K562 (cell line): ENCODE data around the gene GADD45G. TPM values are rescaled to one million over a fixed set of nuclear protein-coding genes. Genes with fewer than 3 reads are reported as not detected.

Source experiments
- ATAC-seq: fragments of 200-7000 bp; cut with Tn5 transposase; 3 replicates; pipeline ENCODE4 v1.9.1; 2020; ENCODE audit warnings: moderate library complexity
- BruUV-seq: library from RNA; stranded (reverse); fragments of 400-500 nt; replicated peaks from 2 replicates; lab custom pipeline; 2021; lab: Mats Ljungman, UMichigan
- CTCF ChIA-PET: fragments of 300-600 bp; formaldehyde crosslinking; extraction: SDS; loops from one replicate; lab custom pipeline; 2021; ENCODE audit warnings: low intra/inter-chr PET ratio; lab: Yijun Ruan, JAX
- POLR2A ChIA-PET: fragments of 300-600, 350-650 bp; sonication (Branson Sonifier 250); formaldehyde crosslinking; extraction: SDS; loops from one replicate; lab custom pipeline; 2021; ENCODE audit warnings: antibody characterized with exemption, inconsistent platforms; lab: Yijun Ruan, JAX
- DNase-seq, 4 experiments: peaks; one replicate each; pipeline versions ENCODE4 v3.0.0 to v3.0.0-alpha.2; 2011 to 2018; ENCODE audit warnings: low spot score in 3 of 4, mixed read lengths in 3 of 4; ENCODE audit errors: extremely low read depth in 1 of 4
- FAIRE-seq: peaks from 2 replicates; lab custom pipeline; 2011; peaks lifted over from hg19 to GRCh38; lab: Jason Lieb, UNC
- H2AFZ ChIP-seq: 2 replicates; pipeline ENCODE4 v1.6.0; 2011; ENCODE audit warnings: low read depth, low read length, control low read depth, inconsistent platforms
- H3K27ac ChIP-seq: fragments of 200-600 bp; 3 replicates; pipeline ENCODE4 v1.8.0; 2011; ENCODE audit warnings: low read depth, mild to moderate bottlenecking, control low read depth, inconsistent platforms, low read length, moderate library complexity, mixed read lengths; ENCODE audit errors: extremely low read depth
- H3K27me3 ChIP-seq, 2 experiments: fragments of 300-600 bp in 1 of 2; 2 replicates in 1 of 2; 3 replicates in 1 of 2; pipeline versions ENCODE4 v1.6.0 to v1.8.0; 2011; ENCODE audit warnings: inconsistent platforms in 2 of 2, low read length in 2 of 2, mild to moderate bottlenecking in 1 of 2, mixed read lengths in 1 of 2, moderate library complexity in 1 of 2; ENCODE audit not compliant: control insufficient read depth in 2 of 2, insufficient read depth in 2 of 2
- H3K36me3 ChIP-seq: fragments of 300-600 bp; 3 replicates; pipeline ENCODE4 v1.8.0; 2011; ENCODE audit warnings: mild to moderate bottlenecking, low read length, inconsistent platforms; ENCODE audit not compliant: control insufficient read depth, insufficient read depth
- H3K4me1 ChIP-seq, 2 experiments: fragments of 200-600 bp in 1 of 2; replicated peaks in 1 of 2; 2 replicates in 1 of 2; 3 replicates in 1 of 2; pipeline versions ENCODE4 v1.5.1 to v1.8.0; 2011; ENCODE audit warnings: inconsistent platforms in 2 of 2, low read length in 2 of 2, mild to moderate bottlenecking in 1 of 2, mixed read lengths in 1 of 2, moderate library complexity in 1 of 2; ENCODE audit not compliant: control insufficient read depth in 2 of 2, insufficient read depth in 2 of 2
- H3K4me2 ChIP-seq: 2 replicates; pipeline ENCODE4 v1.6.1; 2011; ENCODE audit warnings: low read length, control low read depth, inconsistent platforms, mixed read lengths; ENCODE audit not compliant: insufficient read depth
- H3K4me3 ChIP-seq: fragments of 200-600 bp; sonication (generic), shearing (Covaris generic); 2 replicates; pipeline ENCODE4 v1.5.1; 2016; ENCODE audit warnings: control low read depth, inconsistent platforms
- H3K79me2 ChIP-seq: fragments of 200-600 bp; 3 replicates; pipeline ENCODE4 v1.8.0; 2011; ENCODE audit warnings: low read length, inconsistent platforms; ENCODE audit not compliant: control insufficient read depth, insufficient read depth
- H3K9ac ChIP-seq, 2 experiments: 2 replicates each; pipeline versions ENCODE4 v1.6.0 to v1.6.1; 2011; ENCODE audit warnings: low read depth in 2 of 2, low read length in 2 of 2, control low read depth in 1 of 2, inconsistent platforms in 1 of 2, mild to moderate bottlenecking in 1 of 2, mixed read lengths in 1 of 2; ENCODE audit not compliant: insufficient read depth in 1 of 2
- H3K9me1 ChIP-seq: one replicate; pipeline ENCODE4 v1.6.0; 2011; ENCODE audit warnings: inconsistent platforms, mild to moderate bottlenecking, low read length, moderate library complexity; ENCODE audit not compliant: control insufficient read depth, insufficient read depth
- H3K9me3 ChIP-seq: replicated peaks from 2 replicates; pipeline ENCODE4 v1.5.1; 2011; ENCODE audit warnings: low read depth, low read length, inconsistent platforms; ENCODE audit not compliant: control insufficient read depth, insufficient read depth
- H4K20me1 ChIP-seq: replicated peaks from 2 replicates; pipeline ENCODE4 v1.6.1; 2011; ENCODE audit warnings: low read length, inconsistent platforms, mixed read lengths; ENCODE audit not compliant: control insufficient read depth, insufficient read depth
- ARID2 ChIP-seq: fragments of 450-650 bp; IDR thresholded peaks from 2 replicates; pipeline ENCODE4 v1.6.1; 2017; ENCODE audit warnings: antibody characterized with exemption, mild to moderate bottlenecking
- BDP1 ChIP-seq: IDR thresholded peaks from 3 replicates; pipeline ENCODE4 v1.6.1; 2011; ENCODE audit not compliant: insufficient read length, insufficient read depth
- CHD1 ChIP-seq: fragments of 200-600 bp; sonication (generic); IDR thresholded peaks from one replicate; pipeline ENCODE4 v1.6.1; 2012; ENCODE audit warnings: mild to moderate bottlenecking, moderate library complexity, low read length, inconsistent platforms
- FOS ChIP-seq: IDR thresholded peaks from 3 replicates; pipeline ENCODE4 v1.6.1; 2011; ENCODE audit not compliant: insufficient read length; ENCODE audit errors: extremely low read depth
- FOXK1 ChIP-seq: sonication (generic); formaldehyde crosslinking; IDR thresholded peaks from 2 replicates; pipeline ENCODE4 v1.8.0; 2022; ENCODE audit warnings: missing genetic modification reagents, mild to moderate bottlenecking, borderline replicate concordance
- NFRKB ChIP-seq: fragments of 450-650 bp; IDR thresholded peaks from 2 replicates; pipeline ENCODE4 v1.6.1; 2016; ENCODE audit warnings: low read depth
- PCBP1 ChIP-seq: fragments of 200-400 bp; formaldehyde crosslinking; IDR thresholded peaks from 2 replicates; pipeline ENCODE4 v1.6.1; 2018; ENCODE audit warnings: mild to moderate bottlenecking, low read depth, low read length; ENCODE audit not compliant: poor library complexity, severe bottlenecking
- ZC3H11A ChIP-seq: IDR thresholded peaks from 2 replicates; pipeline ENCODE4 v1.6.1; 2012; ENCODE audit warnings: low read depth, low read length, improper control_type of control experiment
- ZNF24 ChIP-seq: fragments of 450-650 bp; IDR thresholded peaks from 2 replicates; pipeline ENCODE4 v1.6.1; 2016
- ZNF431 ChIP-seq: sonication (generic); formaldehyde crosslinking; IDR thresholded peaks from 2 replicates; pipeline ENCODE4 v1.8.0; 2022; ENCODE audit warnings: mild to moderate bottlenecking, missing genetic modification reagents
- WGBS: fragments of 100-300 bp; shearing (Covaris generic); methylation state at CpG from one replicate; pipeline ENCODE4 v1.1.6; 2016; ENCODE audit warnings: low coverage, mixed read lengths; ENCODE audit not compliant: insufficient coverage; ENCODE audit errors: missing lambda C conversion rate; 5-methylcytosine and 5-hydroxymethylcytosine counted together
- in situ Hi-C: fragments of 300-500 bp; cut with MboI; formaldehyde crosslinking; loops from 4 replicates; pipeline ENCODE4 v1.15.0; 2018; ENCODE audit warnings: inconsistent platforms, mixed read lengths
- intact Hi-C: fragments of 100-400 bp; cut with micrococcal nuclease; formaldehyde crosslinking; loops from 2 replicates; pipeline ENCODE4 v1.14.2; 2022
- polyA plus RNA-seq, 8 experiments: library from polyadenylated mRNA; depleted of rRNA in 4 of 8; stranded (reverse) in 5 of 8; unstranded in 3 of 8; fragments of >200 nt; fragmentation: Nextera tagmentation in 2 of 8; fragmentation: Illumina TruSeq in 1 of 8; extraction: Ambion mirVana in 2 of 8; extraction: Trizol in 1 of 8; gene quantifications; 2 replicates each; pipeline versions ENCODE4 v1.2.1 to v1.2.3, GENCODE V29; 2011 to 2014; ENCODE audit warnings: inconsistent platforms in 1 of 8, missing spikeins in 1 of 8
- total RNA-seq, 7 experiments: library from RNA; depleted of rRNA in 6 of 7; stranded (reverse); fragments of >200 nt in 6 of 7; fragmentation: Illumina TruSeq in 2 of 7; extraction: Trizol in 2 of 7; gene quantifications; 2 replicates each; pipeline versions ENCODE4 v1.2.1 to v1.2.3, GENCODE V29; 2011 to 2021; ENCODE audit warnings: low replicate concordance in 1 of 7
- TF ChIP-seq, protein P1 (sequence below): fragments of 150-350 bp; conservative IDR thresholded peaks from 2 replicates; pipeline ENCODE4 v1.6.1; 2014; ENCODE audit warnings: low read length
- TF ChIP-seq, protein P2 (sequence below), 2 experiments: fragments of 450-650 bp in 1 of 2; sonication (generic) in 1 of 2; formaldehyde crosslinking in 1 of 2; IDR thresholded peaks in 1 of 2; conservative IDR thresholded peaks in 1 of 2; 2 replicates each; pipeline versions ENCODE4 v1.6.1 to v1.8.1; 2016 to 2023; ENCODE audit warnings: mild to moderate bottlenecking in 2 of 2, moderate library complexity in 2 of 2, inconsistent platforms in 1 of 2, missing genetic modification reagents in 1 of 2
- TF ChIP-seq, protein P3 (sequence below): fragments of 450-650 bp; conservative IDR thresholded peaks from 2 replicates; pipeline ENCODE4 v1.6.1; 2016; ENCODE audit warnings: missing genetic modification characterization, low read depth, mild to moderate bottlenecking, missing compliant biosample characterization, moderate library complexity
- TF ChIP-seq, protein P4 (sequence below): fragments of 250-450 bp; sonication (Bioruptor Pico); IDR thresholded peaks from 2 replicates; pipeline ENCODE4 v1.9.0; 2021; ENCODE audit warnings: mild to moderate bottlenecking, inconsistent platforms

The GADD45G gene
- total and polyA plus RNA-seq, 9 of the 15 experiments (the other 6 are each of a cell fraction or from before 2014, with no cell fraction given): 0.20 to 0.34 TPM; not detected in 7

DNA sequence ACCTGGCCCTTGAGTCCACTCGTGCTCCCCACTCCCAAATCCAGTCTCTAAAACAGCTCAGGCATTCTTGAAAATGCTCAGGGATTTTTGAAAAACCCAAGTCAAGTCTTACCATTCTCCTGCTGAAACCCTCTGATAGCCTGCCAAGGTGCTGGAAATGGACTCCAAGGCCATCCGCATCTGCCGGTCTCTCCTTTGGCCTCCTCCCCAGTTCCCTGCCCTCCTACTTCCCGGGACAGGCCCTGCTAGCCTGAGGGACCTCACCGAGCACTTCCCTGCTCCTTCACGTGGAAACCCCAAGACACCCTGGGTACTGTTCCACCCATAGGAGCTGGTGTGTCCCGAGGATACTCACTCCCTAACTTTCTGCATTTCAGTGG is 49.8 kb upstream of the GADD45G start:
- Histone ChIP-seq H3K9me1 (no peaks in the 10 kb centered on the region), H3K4me2 (no peak overlapping the region), H3K4me1 (no peaks in the 10 kb centered on the region), H3K79me2 (no peaks in the 10 kb centered on the region), H3K27me3 (peaks cover 0 to 24% of the 10 kb centered on the region in 2 experiments; a peak in 2 of 5 replicates), H3K36me3 (no peaks in the 10 kb centered on the region), H2AFZ (no peak overlapping the region), H3K9me3 (no peaks in the 10 kb centered on the region), H4K20me1 (no peaks in the 10 kb centered on the region), H3K4me3 (no peak overlapping the region), H3K9ac (no peak overlapping the region), H3K27ac (no peak overlapping the region)
- FAIRE-seq (no peak), DNase-seq (no peak)
- ChIA-PET CTCF (no interaction called here), POLR2A (no interaction called here)
- intact Hi-C loops: no loop called here
- WGBS: 9% methylated on average over 7 of the region's 7 CpGs
- BruUV-seq: no TSS peak
- TF ChIP-seq PCBP1 (no peak), FOXK1 (CRISPR knock-in tag) (no peak), ZC3H11A (no peak), ARID2 (no peak), CHD1 (no peak), ZNF431 (CRISPR knock-in tag) (no peak), BDP1 (no peak), NFRKB (no peak), FOS (no peak), ZNF24 (no peak)
- TF ChIP-seq, protein P1, sequence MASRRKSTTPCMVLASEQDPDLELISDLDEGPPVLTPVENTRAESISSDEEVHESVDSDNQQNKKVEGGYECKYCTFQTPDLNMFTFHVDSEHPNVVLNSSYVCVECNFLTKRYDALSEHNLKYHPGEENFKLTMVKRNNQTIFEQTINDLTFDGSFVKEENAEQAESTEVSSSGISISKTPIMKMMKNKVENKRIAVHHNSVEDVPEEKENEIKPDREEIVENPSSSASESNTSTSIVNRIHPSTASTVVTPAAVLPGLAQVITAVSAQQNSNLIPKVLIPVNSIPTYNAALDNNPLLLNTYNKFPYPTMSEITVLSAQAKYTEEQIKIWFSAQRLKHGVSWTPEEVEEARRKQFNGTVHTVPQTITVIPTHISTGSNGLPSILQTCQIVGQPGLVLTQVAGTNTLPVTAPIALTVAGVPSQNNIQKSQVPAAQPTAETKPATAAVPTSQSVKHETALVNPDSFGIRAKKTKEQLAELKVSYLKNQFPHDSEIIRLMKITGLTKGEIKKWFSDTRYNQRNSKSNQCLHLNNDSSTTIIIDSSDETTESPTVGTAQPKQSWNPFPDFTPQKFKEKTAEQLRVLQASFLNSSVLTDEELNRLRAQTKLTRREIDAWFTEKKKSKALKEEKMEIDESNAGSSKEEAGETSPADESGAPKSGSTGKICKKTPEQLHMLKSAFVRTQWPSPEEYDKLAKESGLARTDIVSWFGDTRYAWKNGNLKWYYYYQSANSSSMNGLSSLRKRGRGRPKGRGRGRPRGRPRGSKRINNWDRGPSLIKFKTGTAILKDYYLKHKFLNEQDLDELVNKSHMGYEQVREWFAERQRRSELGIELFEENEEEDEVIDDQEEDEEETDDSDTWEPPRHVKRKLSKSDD: no peak
- TF ChIP-seq, protein P2, sequence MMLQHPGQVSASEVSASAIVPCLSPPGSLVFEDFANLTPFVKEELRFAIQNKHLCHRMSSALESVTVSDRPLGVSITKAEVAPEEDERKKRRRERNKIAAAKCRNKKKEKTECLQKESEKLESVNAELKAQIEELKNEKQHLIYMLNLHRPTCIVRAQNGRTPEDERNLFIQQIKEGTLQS (IDR thresholded peaks at IDR 0.05): no peak
- TF ChIP-seq, protein P2 (CRISPR knock-in tag; conservative IDR thresholded peaks at IDR 0.05): no peak
- TF ChIP-seq, protein P3, sequence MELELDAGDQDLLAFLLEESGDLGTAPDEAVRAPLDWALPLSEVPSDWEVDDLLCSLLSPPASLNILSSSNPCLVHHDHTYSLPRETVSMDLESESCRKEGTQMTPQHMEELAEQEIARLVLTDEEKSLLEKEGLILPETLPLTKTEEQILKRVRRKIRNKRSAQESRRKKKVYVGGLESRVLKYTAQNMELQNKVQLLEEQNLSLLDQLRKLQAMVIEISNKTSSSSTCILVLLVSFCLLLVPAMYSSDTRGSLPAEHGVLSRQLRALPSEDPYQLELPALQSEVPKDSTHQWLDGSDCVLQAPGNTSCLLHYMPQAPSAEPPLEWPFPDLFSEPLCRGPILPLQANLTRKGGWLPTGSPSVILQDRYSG (tag): no peak
- TF ChIP-seq, protein P4, sequence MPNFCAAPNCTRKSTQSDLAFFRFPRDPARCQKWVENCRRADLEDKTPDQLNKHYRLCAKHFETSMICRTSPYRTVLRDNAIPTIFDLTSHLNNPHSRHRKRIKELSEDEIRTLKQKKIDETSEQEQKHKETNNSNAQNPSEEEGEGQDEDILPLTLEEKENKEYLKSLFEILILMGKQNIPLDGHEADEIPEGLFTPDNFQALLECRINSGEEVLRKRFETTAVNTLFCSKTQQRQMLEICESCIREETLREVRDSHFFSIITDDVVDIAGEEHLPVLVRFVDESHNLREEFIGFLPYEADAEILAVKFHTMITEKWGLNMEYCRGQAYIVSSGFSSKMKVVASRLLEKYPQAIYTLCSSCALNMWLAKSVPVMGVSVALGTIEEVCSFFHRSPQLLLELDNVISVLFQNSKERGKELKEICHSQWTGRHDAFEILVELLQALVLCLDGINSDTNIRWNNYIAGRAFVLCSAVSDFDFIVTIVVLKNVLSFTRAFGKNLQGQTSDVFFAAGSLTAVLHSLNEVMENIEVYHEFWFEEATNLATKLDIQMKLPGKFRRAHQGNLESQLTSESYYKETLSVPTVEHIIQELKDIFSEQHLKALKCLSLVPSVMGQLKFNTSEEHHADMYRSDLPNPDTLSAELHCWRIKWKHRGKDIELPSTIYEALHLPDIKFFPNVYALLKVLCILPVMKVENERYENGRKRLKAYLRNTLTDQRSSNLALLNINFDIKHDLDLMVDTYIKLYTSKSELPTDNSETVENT (CRISPR knock-in tag): no peak
- TF ChIP-seq, all 486 proteins: peak for 0
- ATAC-seq: no peak
- in situ Hi-C loops: no loop called here
